Psoas muscle (tissue), 8 donors: ENCODE data around the gene BIRC3. TPM values are rescaled to one million over a fixed set of nuclear protein-coding genes. Genes with fewer than 3 reads are reported as not detected.

Experiments used
- ATAC-seq, 4 donors: fragments of 200-7000 bp; cut with Tn5 transposase; one replicate each; pipeline ENCODE4 v1.9.1; 2020; ENCODE audit warnings: moderate library complexity in 3 of 4, mild to moderate bottlenecking in 2 of 4
- DNase-seq, 2 donors: peaks; one replicate each; pipeline ENCODE4 v3.0.0-alpha.2; 2020
- H3K27ac ChIP-seq: fragments of 200-600 bp; one replicate; pipeline ENCODE4 v1.8.0; 2022
- H3K27me3 ChIP-seq, 3 donors: fragments of 200-600 bp in 1 of 3; one replicate each; pipeline versions ENCODE4 v1.6.1 to v1.8.0; 2013 to 2022; ENCODE audit warnings: low read length in 2 of 3, mild to moderate bottlenecking in 2 of 3, moderate library complexity in 1 of 3; ENCODE audit not compliant: insufficient read depth in 3 of 3
- H3K36me3 ChIP-seq, 2 donors: fragments of 200-600 bp in 1 of 2; one replicate each; pipeline versions ENCODE4 v1.6.1 to v1.8.0; 2013 to 2022; ENCODE audit warnings: low read depth in 1 of 2, mild to moderate bottlenecking in 1 of 2, moderate library complexity in 1 of 2; ENCODE audit not compliant: insufficient read depth in 1 of 2
- H3K4me1 ChIP-seq: fragments of 200-600 bp; one replicate; pipeline ENCODE4 v1.8.0; 2022
- H3K4me3 ChIP-seq: fragments of 200-600 bp; one replicate; pipeline ENCODE4 v1.8.0; 2022; ENCODE audit warnings: mild to moderate bottlenecking
- H3K9me3 ChIP-seq: fragments of 200-600 bp; one replicate; pipeline ENCODE4 v1.8.0; 2022
- WGBS, 3 donors: extraction: QIAGEN DNeasy Blood & Tissue Kit; methylation state at CpG; one replicate each; pipeline versions ENCODE4 v1.1.6 to v1.1.7; 2013; 5-methylcytosine and 5-hydroxymethylcytosine counted together
- intact Hi-C, 2 donors: fragments of 100-400 bp; cut with DNase I; formaldehyde crosslinking; loops; one replicate each; pipeline versions ENCODE4 v1.11.0 to v1.14.2; 2022
- polyA plus RNA-seq, 3 donors: library from polyadenylated mRNA; stranded (reverse); fragments of 200-250 nt; gene quantifications; one replicate each; pipeline ENCODE4 v1.2.3, GENCODE V29; 2013
- total RNA-seq, 4 donors: library from RNA; stranded (reverse); fragmentation: NEBNext Ultra II Directional in 2 of 4; extraction: Animal tissue kit (Norgen Biotek cat#: 25700) in 2 of 4; gene quantifications; one replicate each; pipeline versions ENCODE4 v1.2.1 to v1.2.4, GENCODE V29; 2021 to 2023
- TF ChIP-seq, protein P1 (sequence below): fragments of 200-600 bp; IDR thresholded peaks from one replicate; pipeline ENCODE4 v1.8.0; 2022; ENCODE audit warnings: antibody characterized with exemption
- donor health status: healthy with polysubstance abuse.
- donor health status: DM: no; HTN: no; CAD: no; lungs with moderate emphysema.
- donor health status: Bipolar disorder and iron deficiency.
- donor health status: healthy.
- donor health status: DM: yes; HTN: yes; CAD: no.
- donor health status: DM: no; HTN: no; CAD: no.
- donor health status: DM: no; HTN: no; CAD: no.
- donor health status: DM: yes; HTN: yes; CAD: no.

BIRC3 gene
- total and polyA plus RNA-seq, 7 donors, result 0.97 to 3.8 (median 2.3) TPM

DNA sequence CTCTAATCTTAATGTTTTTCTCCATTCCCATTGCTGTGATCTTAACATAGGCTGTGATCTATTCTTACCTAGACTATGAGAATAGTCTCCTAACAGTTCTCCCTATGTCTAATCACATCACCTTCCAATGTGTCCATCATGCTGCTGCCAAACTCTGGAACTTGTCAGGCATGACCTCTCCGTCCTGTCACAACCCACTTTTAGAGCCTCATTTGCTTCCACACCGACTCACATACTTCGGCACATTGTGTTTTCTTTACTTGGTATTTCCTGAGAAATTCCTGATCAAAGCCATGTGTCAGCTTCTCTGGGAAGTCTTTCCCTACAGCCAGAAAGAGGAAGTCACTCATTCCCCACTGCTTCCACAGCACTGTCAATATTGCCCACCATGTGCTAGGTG is 40.5 kb upstream of the BIRC3 start:
- peaks cover 15% of the 10 kb centered on the region for H3K4me1 ChIP-seq
- intact Hi-C loops, result no loop called here
- ATAC-seq (no peak), DNase-seq (no peak)
- no peak overlapping the region for H3K4me3 ChIP-seq
- TF ChIP-seq, protein P1, sequence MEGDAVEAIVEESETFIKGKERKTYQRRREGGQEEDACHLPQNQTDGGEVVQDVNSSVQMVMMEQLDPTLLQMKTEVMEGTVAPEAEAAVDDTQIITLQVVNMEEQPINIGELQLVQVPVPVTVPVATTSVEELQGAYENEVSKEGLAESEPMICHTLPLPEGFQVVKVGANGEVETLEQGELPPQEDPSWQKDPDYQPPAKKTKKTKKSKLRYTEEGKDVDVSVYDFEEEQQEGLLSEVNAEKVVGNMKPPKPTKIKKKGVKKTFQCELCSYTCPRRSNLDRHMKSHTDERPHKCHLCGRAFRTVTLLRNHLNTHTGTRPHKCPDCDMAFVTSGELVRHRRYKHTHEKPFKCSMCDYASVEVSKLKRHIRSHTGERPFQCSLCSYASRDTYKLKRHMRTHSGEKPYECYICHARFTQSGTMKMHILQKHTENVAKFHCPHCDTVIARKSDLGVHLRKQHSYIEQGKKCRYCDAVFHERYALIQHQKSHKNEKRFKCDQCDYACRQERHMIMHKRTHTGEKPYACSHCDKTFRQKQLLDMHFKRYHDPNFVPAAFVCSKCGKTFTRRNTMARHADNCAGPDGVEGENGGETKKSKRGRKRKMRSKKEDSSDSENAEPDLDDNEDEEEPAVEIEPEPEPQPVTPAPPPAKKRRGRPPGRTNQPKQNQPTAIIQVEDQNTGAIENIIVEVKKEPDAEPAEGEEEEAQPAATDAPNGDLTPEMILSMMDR, result no peak
- WGBS, 3 donors, result 47 to 59% (median 47%) methylated on average over 3 of the region's 3 CpGs
- no peaks in the 10 kb centered on the region for H3K9me3 ChIP-seq
- H3K27ac ChIP-seq, result no peak overlapping the region
- H3K36me3 ChIP-seq, result no peaks in the 10 kb centered on the region
- peaks cover 0 to 7% (median 0%) of the 10 kb centered on the region in 3 donors for H3K27me3 ChIP-seq

DNA sequence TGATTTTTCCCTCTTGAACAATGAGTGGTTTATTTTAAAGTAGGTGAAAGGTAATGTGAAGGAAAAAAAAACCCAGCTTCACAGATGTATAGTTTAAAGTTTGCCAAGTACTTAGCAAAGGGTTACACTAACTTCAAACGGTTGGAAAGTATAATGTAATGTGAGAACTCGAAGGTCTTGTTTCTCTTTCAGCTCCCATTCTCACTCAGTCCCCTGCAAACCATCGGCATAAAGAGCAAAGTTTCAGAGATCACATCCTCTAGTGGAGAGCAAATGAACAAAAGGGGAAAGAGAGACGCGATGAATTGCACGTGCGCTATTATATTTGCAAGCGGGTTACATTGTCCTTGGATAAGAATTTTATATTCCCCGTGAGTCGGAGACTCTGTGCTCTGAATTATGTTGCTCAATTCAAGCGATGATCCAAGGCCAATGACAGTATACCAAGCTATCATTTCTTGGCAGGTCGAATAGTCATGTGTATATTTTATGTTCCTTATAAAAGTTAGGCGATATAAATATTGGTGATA is 37.6 kb upstream of the BIRC3 start:
- H3K4me1 ChIP-seq, result peaks cover 15% of the 10 kb centered on the region
- DNase-seq, result no peak
- no peaks in the 10 kb centered on the region for H3K36me3 ChIP-seq
- intact Hi-C loops, result no loop called here
- peak overlapping the region; percentile 4 for H3K27ac ChIP-seq
- H3K27me3 ChIP-seq, result no peaks in the 10 kb centered on the region
- TF ChIP-seq, protein P1, result no peak
- WGBS, 3 donors, result 5 to 10% (median 9%) methylated on average over 13 of the region's 13 CpGs
- H3K4me3 ChIP-seq, result peak overlapping the region; percentile 46
- no peaks in the 10 kb centered on the region for H3K9me3 ChIP-seq
- peak; percentile 48 to 79 (median 65) for ATAC-seq

DNA sequence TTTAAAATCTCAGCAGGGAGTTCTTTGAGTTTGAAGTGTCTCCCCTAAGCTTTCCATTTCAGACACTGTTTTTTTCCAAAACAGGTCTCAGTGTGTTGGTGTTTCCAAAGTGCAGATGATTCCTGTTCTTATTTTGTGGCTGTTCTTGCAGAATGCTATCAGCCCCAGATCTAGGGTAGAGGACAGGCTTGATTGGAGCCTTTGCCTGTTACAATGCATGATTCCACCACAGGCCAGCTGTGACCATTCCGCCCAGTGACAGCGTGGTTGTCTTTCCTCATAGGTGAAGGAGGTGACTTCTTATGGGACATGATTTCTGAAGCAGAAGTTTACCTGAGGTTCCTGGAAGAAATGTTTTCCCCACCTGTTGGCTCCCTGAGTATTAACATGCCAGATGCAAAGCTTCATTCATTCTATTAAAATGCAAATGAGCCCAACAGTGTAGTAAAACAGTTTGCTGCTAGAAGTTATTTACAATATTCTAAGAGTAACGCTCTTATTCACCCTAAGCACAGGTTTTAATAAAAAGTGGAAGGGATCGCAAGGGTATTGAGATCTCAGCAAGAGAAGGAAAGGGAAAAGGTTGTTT is 36.9 kb upstream of the BIRC3 start:
- ATAC-seq (peak; percentile 34 to 65 (median 54)), DNase-seq (no peak)
- intact Hi-C loops, result no loop called here
- Histone ChIP-seq H3K27ac (no peak overlapping the region), H3K4me3 (peak overlapping the region; percentile 46), H3K36me3 (no peaks in the 10 kb centered on the region), H3K4me1 (peaks cover 15% of the 10 kb centered on the region), H3K9me3 (no peaks in the 10 kb centered on the region), H3K27me3 (no peaks in the 10 kb centered on the region)
- TF ChIP-seq, protein P1, result no peak
- 90 to 93% (median 91%) methylated on average over 4 of the region's 4 CpGs for WGBS, 3 donors

DNA sequence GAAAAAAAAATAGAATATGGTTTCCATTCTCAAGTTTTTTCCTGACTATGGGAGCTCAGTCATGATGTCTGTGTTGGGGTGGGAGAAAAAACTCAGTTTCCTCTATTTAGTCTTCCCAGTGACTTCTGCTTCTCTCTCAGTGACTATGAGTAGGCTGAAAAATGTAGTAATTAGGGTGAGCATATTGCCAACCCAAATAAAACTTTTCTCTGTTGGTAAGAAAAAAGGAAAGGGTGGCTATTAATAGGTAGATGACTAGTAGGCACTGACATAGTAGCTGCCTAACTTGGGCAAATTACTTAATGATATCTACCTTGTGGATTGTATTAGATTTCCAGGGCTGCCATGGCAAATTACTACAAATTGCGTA is 34.2 kb upstream of the BIRC3 start:
- ATAC-seq (no peak), DNase-seq (no peak)
- Histone ChIP-seq H3K9me3 (no peaks in the 10 kb centered on the region), H3K27ac (no peak overlapping the region), H3K36me3 (no peaks in the 10 kb centered on the region), H3K4me1 (peaks cover 15% of the 10 kb centered on the region), H3K27me3 (no peaks in the 10 kb centered on the region), H3K4me3 (no peak overlapping the region)
- intact Hi-C loops, result no loop called here
- WGBS, 3 donors, result 85 to 93% (median 91%) methylated on average over 1 of the region's 1 CpG
- TF ChIP-seq, protein P1, result no peak

DNA sequence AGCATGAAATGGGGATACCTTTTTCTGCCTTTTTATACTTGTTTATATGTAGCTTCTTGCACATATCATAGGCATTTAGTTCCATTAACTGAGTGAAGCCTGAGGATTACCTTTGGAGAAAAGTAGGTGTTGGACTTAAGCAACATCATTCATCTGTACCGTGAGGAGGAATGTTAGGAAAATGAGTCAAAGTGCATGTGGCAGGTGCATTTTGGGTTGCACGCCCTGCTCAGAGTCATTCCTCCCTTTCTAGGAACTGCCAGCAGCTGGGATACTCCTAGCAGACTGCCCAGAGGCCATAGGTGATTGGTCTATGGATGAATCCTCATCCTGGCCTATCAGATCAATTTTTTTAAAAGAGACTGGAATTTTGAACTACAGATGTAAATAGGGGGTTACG is 33.3 kb upstream of the BIRC3 start:
- Histone ChIP-seq H3K36me3 (no peaks in the 10 kb centered on the region), H3K9me3 (no peaks in the 10 kb centered on the region), H3K27ac (no peak overlapping the region), H3K4me1 (peaks cover 10% of the 10 kb centered on the region), H3K27me3 (no peaks in the 10 kb centered on the region), H3K4me3 (no peak overlapping the region)
- intact Hi-C loops, result no loop called here
- DNase-seq (no peak), ATAC-seq (no peak)
- TF ChIP-seq, protein P1, result no peak
- 80 to 84% (median 83%) methylated on average over 3 of the region's 3 CpGs for WGBS, 3 donors
